Measurements from ENCODE around the gene PCBD1.
A peak's percentile ranks its signal among the peaks of the same experiment; 100 is the strongest.

The PCBD1 gene

GRCh38 chr10:70901276-70901878 lies 13.0 kb upstream of the PCBD1 start:
- no peak for DNase-seq

GRCh38 chr10:70899096-70899495 lies 10.7 kb upstream of the PCBD1 start:
- DNase-seq = no peak

DNA sequence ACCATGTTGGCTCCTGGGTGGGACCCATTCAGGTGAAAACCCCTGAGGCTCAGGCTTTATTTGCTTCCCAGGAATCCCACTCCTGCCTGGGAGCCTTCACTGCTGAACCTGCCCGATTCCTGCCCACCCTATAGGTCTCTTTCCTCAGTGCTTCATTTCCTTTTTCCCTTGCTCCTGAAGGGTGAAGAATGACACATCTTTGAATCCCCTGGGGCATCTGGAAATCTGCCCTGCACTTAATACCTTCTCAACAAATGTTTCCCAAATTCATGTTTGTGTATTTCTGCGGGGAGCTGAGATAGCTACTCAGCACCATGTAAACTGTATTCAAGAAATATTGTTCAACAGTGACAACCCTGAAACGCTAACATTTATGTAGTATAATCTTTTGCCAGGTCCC lies 10.3 kb upstream of the PCBD1 start:
- no peak for DNase-seq

DNA sequence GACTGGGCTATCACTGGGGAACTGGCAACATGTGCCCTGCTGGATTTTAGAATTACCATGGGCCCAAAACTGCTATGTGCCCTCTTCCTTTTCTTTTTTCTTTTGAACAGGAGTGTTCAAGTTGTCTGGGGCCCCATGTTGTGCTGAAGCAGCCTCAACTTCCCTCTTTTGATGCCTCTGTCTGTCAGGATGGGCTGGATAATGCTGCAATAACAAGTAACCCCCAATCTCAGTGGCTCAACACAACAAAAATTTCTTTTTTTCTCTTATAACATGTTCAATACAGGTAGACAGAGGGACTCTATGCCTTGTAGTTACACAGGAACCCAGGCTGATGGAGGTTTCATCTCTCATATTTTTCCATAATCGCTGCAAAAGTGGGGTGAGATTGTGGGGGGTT lies 8.2 kb upstream of the PCBD1 start:
- DNase-seq = no peak

- DNase-seq = no peak
Measured at GRCh38 chr10:70894416-70894815, 6.1 kb upstream of the PCBD1 start.

GRCh38 chr10:70893227-70894006 lies 5.1 kb upstream of the PCBD1 start:
- no peak for DNase-seq

DNA sequence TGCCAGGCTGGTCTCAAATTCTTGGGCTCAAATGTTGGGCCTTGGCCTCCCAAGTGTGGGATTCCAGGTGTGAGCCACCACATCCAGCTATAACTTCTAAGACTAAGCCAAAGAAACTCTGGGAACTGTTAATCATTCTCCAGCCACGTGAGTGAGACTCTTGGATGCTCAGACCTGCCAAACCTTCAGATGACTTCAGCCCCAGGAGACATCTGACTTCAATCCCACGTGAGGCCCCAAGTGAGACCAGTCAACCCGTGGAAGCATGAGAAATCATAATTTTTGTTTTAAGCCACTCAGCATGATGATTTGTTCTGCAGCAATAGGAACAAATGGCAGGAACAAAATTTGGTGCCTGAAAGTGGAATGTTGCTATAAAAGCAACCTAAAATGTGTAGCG lies 4.3 kb upstream of the PCBD1 start:
- no peak for DNase-seq

DNA sequence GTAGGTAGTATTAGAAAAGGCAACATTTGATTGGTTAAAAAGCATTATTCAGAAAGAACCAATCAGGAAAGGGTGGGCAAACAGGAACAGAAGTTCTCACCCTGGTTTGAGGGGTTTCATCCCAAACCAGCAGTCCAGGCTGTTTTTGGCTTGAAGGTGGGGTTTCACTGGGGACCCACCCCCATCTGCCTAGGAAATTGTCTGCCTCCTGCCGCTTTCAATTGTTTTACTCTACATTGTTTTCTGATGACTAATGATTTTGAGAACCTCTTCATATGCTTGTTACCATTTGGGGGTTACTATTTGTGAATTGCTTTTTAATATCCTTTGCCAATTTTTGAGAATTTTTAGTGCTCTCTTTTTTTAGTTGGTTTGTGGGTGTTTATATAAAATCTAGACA lies 3.3 kb upstream of the PCBD1 start:
- no peak for DNase-seq

DNA sequence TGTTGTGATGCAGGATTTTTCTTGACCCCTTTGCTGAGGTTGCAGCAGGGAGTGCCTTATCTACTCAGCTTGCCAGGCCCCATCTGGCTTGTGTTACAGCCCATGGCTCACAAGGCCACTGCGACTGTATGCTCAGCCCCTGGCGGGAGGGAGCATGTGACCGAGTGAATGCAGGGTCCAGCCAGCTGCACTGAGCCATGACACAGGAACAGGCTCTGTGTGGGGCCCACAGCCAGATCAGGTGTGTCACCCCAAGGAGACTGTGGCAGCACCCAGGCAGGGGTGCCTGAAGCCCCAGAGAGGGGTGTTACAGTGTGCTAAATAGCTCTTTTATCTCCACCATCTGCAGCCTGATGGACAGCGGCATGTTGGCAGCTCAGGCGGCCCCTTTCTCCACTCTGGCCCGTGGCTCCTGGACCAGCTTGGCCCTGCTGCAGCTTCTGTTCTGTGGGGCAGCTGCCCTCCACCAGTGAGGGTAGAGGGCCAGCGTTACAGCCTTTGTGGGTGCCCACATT lies 2.6 kb upstream of the PCBD1 start:
- DNase-seq = no peak

DNA sequence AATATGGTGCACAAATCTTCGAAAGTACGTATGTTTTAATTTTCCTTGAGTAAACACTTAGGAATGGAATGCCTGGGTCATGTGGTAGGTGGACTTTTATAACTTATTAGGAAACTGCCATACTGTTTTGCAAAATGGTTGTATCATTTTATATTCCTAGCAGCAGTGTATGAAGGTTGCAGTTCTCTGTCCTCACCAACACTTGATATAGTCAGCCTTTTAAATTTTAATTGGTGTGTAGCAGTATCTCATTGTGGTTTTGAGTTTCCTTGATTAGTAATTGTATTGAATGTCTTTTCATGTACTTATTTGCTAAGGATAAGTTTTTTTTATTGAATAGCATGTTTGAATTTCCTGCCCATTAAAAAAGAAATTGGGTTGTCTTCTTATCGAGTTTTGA lies 926 bp upstream of the PCBD1 start:
- no peak for DNase-seq

DNA sequence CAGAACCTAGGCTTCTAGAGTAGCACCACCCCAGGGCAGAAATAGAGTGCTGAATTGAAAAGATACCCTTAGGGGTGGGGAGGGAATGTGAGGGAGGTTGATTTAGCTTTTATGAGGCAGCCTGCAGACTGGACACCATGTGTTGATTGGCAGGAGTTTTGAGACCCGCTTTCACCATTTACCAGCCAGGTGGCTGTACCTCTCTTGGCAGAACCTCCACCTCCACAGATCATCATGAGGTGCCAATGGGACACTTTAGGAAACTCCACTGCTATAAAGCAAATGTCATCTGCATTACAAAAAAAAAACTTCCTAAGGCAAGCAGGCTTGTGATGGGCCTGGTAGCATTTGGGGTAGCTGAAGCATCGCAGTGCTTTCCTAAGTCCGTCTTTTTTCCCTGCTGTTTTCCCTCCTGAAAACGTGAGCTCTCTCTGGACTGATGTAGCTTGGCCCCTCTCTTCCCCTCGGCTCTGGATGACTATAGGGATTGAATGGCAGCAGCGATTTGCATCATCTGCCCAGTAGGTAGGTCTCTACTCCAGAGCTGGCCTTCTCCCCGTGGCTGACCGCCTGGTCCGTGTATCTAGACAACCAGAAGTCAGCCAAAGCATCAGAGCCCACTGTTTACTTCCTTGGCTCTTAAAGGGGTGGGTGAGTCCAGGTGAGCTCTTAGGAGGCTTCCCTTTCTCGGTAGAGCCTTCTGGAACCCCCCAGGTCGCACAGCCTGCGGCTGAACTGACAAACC lies 1.3 kb downstream of the PCBD1 start:
- DNase-seq = no peak

DNA sequence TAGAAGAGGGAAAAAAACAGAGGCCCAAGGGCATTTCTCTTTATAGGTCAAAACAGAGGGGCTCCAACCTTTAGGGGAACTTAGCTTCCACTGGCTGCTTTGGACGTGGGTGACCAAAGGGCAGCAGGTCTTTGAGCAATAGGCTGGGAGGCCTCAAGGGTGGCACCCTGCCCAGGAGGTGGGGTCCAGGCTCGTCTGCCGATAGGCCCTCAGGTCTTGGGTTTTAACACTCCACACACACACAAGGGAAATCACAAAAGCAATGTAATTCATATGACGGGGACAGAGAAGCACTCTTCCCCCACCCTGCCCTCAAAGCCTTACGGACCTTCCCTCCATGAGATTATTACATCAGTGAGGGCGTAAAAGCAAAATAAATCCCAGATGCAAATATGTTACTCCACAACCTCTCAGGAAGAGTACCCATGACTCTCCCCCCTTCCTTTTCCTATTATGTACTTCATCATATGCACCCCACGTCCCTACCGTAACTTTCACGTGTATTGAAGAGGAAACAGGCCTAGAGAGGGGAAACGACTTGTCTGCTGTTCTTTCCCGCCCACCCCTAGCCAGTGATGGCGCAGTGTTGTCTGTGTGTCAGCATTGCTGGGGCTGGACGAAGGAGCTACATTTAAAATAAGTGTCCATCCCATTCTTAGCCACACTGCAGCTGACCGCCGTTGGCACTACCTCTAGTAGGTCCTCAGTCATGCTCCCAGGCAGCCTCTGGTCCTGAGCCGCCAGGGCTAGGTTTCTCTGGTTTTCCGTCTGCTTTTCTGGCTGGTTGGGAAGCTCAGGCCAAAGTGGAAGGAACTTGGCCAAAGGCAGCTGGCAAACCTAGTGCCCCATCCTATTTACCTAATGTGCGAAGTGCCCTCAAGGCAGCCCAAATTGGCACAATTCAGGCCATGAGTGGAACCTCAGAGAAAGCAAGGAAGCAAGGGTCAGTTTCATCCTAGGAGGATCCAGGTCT lies 2.1 kb downstream of the PCBD1 start:
- no peak for DNase-seq

GRCh38 chr10:70885481-70885880 lies 2.9 kb downstream of the PCBD1 start:
- DNase-seq = no peak

GRCh38 chr10:70884741-70885140 lies 3.6 kb downstream of the PCBD1 start:
- DNase-seq = no peak

DNA sequence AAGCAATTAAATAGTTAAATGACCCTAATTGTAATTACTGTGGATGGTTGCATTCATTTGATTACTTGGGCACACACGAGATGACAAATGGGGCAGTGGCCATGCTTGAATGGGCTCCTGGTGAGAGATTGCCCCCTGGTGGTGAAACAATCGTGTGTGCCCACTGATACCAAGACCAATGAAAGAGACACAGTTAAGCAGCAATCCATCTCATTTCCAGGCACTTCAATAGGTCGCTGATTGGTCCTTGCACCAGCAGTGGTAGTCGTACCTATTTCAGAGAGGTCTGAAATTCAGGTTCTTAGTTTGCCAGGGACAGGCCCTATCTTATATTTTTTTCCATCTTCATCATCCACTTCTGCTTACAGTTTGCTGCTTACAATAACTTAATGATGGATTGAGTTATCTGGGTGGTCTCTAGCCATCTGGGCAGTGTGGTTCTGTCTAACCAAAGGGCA lies 8.3 kb downstream of the PCBD1 start:
- peak; percentile 68 for DNase-seq

- DNase-seq = no peak
Measured at GRCh38 chr10:70879207-70879606, 9.2 kb downstream of the PCBD1 start.

DNA sequence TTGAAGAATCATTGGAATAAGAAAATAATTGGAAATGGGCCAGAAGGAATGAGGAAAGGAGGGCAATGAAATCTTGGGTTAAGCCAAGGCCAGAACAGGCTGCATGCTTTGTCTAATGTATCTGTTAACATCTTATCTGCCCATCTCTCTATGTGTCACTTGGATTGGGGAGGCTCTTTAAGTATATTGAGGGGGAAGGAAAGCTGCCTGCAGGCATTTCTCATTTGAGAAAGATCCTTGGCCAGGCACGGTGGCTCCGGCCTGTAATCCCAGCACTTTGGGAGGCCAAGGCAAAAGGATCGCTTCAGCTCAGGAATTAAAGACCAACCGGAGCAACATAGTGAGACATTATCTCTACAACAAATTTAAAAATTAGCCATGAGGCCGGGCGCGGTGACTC lies 14.3 kb downstream of the PCBD1 start:
- no peak for DNase-seq

GRCh38 chr10:70872291-70872690 lies 16.1 kb downstream of the PCBD1 start:
- no peak for DNase-seq

DNA sequence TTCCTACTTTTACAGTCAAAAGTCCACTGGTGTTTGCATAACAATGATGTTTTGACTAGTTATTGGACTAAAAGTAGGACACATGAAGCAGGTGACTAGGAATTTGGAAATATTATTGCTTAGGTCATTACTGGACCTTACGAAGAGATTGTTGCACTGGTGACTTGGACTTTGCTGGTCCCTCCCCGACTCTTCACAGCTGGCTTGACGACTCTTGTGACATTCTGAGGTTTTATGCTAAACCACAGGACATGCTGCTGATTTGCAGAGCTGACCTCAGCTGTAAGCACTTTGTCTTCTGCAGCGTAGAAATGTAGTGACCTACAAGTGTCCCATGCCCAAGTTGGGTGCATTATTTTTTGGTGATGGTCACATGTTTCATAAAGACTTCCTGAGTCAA lies 21.9 kb downstream of the PCBD1 start:
- no peak for DNase-seq

- DNase-seq = no peak
Measured at GRCh38 chr10:70864935-70865334, 23.4 kb downstream of the PCBD1 start.

DNA sequence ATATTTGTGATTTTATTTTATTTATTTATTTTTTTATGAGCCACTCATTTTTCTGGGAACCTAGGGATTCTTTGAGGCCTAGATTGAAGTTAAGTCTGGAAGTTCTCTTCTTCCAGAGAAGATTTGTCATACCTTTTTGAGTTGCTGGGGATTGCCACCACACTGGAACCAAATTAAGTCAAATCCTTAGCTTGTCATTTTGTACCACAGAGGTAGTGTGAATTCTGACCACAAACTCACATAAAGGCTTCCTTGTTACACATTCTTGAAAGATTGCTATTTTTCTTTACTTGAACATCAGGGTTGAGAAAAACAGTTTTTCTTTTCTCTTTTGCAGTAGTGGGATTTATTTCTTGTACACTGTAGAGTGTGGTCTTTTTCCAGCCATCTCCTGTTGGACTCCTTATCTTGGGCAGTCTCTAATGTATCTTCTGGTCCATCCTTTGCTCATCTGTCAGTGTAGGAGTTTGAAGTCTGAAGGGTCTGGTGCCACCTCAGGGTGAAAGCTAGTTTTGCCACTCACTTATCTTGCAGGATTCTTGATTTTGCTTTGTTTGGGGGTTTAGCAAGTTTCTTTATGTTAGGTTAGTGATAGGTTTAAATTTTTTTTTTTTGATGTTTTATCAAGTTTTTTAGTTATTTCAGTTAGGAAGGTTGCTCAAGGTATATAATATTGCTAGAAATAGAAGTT lies 24.8 kb downstream of the PCBD1 start:
- DNase-seq = no peak
